H9 (cell line): ENCODE measurements around the gene MRPL44. TPM values are rescaled to one million over a fixed set of nuclear protein-coding genes. Genes with fewer than 3 reads are reported as not detected.

ENCODE experiments used
- DNase-seq: peaks from one replicate; pipeline ENCODE4 v3.0.0-alpha.2; 2017
- H2AFZ ChIP-seq: one replicate; pipeline ENCODE4 v1.6.1; 2013; ENCODE audit warnings: mild to moderate bottlenecking, low read length, control low read depth, moderate library complexity
- H2AK5ac ChIP-seq: 2 replicates; pipeline ENCODE4 v1.6.1; 2013; ENCODE audit warnings: low read length, control low read depth, mixed read lengths; ENCODE audit not compliant: insufficient read length
- H2BK120ac ChIP-seq: one replicate; pipeline ENCODE4 v1.6.1; 2013; ENCODE audit warnings: low read depth, mild to moderate bottlenecking, low read length, control low read depth, inconsistent platforms; ENCODE audit not compliant: poor library complexity, severe bottlenecking
- H2BK12ac ChIP-seq: 2 replicates; pipeline ENCODE4 v1.6.1; 2013; ENCODE audit warnings: low read length, control low read depth, mixed read lengths, low read depth; ENCODE audit not compliant: insufficient read length
- H2BK15ac ChIP-seq: 2 replicates; pipeline ENCODE4 v1.6.1; 2013; ENCODE audit warnings: low read depth, low read length, control low read depth
- H2BK20ac ChIP-seq: one replicate; pipeline ENCODE4 v1.6.1; 2013; ENCODE audit warnings: low read depth, mild to moderate bottlenecking, low read length, control low read depth, inconsistent platforms; ENCODE audit not compliant: poor library complexity, severe bottlenecking
- H2BK5ac ChIP-seq: 2 replicates; pipeline ENCODE4 v1.6.1; 2013; ENCODE audit warnings: low read length, control low read depth, mixed read lengths; ENCODE audit not compliant: insufficient read length
- H3K14ac ChIP-seq: 2 replicates; pipeline ENCODE4 v1.6.1; 2013; ENCODE audit warnings: low read length, control low read depth; ENCODE audit not compliant: insufficient read depth
- H3K18ac ChIP-seq: 2 replicates; pipeline ENCODE4 v1.6.1; 2013; ENCODE audit warnings: low read depth, mild to moderate bottlenecking, mixed read lengths, low read length, control low read depth; ENCODE audit not compliant: insufficient read length
- H3K23ac ChIP-seq: 2 replicates; pipeline ENCODE4 v1.6.1; 2013; ENCODE audit warnings: low read length, control low read depth, mixed read lengths, low read depth; ENCODE audit not compliant: insufficient read length
- H3K23me2 ChIP-seq: 2 replicates; pipeline ENCODE4 v1.6.1; 2013; ENCODE audit warnings: low read depth, mild to moderate bottlenecking, mixed read lengths, low read length, control low read depth; ENCODE audit not compliant: insufficient read length, poor library complexity, severe bottlenecking
- H3K27ac ChIP-seq: 2 replicates; pipeline ENCODE4 v1.5.1; 2013; ENCODE audit warnings: low read length, control low read depth, mixed read lengths, low read depth; ENCODE audit not compliant: insufficient read length
- H3K27me3 ChIP-seq: 2 replicates; pipeline ENCODE4 v1.6.1; 2013; ENCODE audit warnings: low read length, control low read depth, inconsistent platforms; ENCODE audit not compliant: insufficient read depth
- H3K4ac ChIP-seq: 2 replicates; pipeline ENCODE4 v1.6.1; 2013; ENCODE audit warnings: low read depth, mild to moderate bottlenecking, control low read depth, inconsistent platforms, low read length, moderate library complexity
- H3K4me1 ChIP-seq: 2 replicates; pipeline ENCODE4 v1.6.1; 2013; ENCODE audit warnings: low read length, control low read depth, inconsistent platforms; ENCODE audit not compliant: insufficient read depth
- H3K4me2 ChIP-seq: 2 replicates; pipeline ENCODE4 v1.6.1; 2013; ENCODE audit warnings: low read length, control low read depth, mixed read lengths; ENCODE audit not compliant: insufficient read length, insufficient read depth
- H3K56ac ChIP-seq: 2 replicates; pipeline ENCODE4 v1.6.1; 2013; ENCODE audit warnings: low read depth, mild to moderate bottlenecking, mixed read lengths, low read length, control low read depth; ENCODE audit not compliant: insufficient read length
- H3K79me1 ChIP-seq: 2 replicates; pipeline ENCODE4 v1.6.1; 2013; ENCODE audit warnings: low read depth, mild to moderate bottlenecking, moderate library complexity, low read length, control low read depth, inconsistent platforms; ENCODE audit not compliant: insufficient read depth, poor library complexity, severe bottlenecking
- H3K79me2 ChIP-seq: 2 replicates; pipeline ENCODE4 v1.6.1; 2013; ENCODE audit warnings: low read length, control low read depth, inconsistent platforms; ENCODE audit not compliant: insufficient read depth
- H3K9ac ChIP-seq: 2 replicates; pipeline ENCODE4 v1.6.1; 2013; ENCODE audit warnings: low read length, control low read depth, mixed read lengths; ENCODE audit not compliant: insufficient read length; ENCODE audit errors: extremely low read depth
- H3K9me3 ChIP-seq: one replicate; pipeline ENCODE4 v1.6.1; 2013; ENCODE audit warnings: low read depth, low read length, inconsistent platforms; ENCODE audit not compliant: control insufficient read depth
- H3T11ph ChIP-seq: one replicate; pipeline ENCODE4 v1.6.1; 2013; ENCODE audit warnings: mild to moderate bottlenecking, low read length, control low read depth, inconsistent platforms
- H4K20me1 ChIP-seq: one replicate; pipeline ENCODE4 v1.6.1; 2013; ENCODE audit not compliant: control insufficient read depth, insufficient read length, insufficient read depth
- H4K5ac ChIP-seq: 2 replicates; pipeline ENCODE4 v1.6.1; 2013; ENCODE audit warnings: low read depth, mild to moderate bottlenecking, mixed read lengths, low read length, control low read depth; ENCODE audit not compliant: insufficient read length
- H4K8ac ChIP-seq: replicated peaks from 2 replicates; pipeline ENCODE4 v1.6.1; 2013; ENCODE audit warnings: low read length, control low read depth, mixed read lengths, low read depth; ENCODE audit not compliant: insufficient read length
- H4K91ac ChIP-seq: 2 replicates; pipeline ENCODE4 v1.6.1; 2013; ENCODE audit warnings: low read depth, mild to moderate bottlenecking, moderate library complexity, mixed read lengths, low read length, control low read depth; ENCODE audit not compliant: insufficient read length
- H3K27ac Mint-ChIP-seq, 3 experiments: 2 replicates in 2 of 3; 3 replicates in 1 of 3; pipeline ENCODE4 v1.8.0; 2020 to 2021; ENCODE audit warnings: mixed read lengths in 3 of 3, mild to moderate bottlenecking in 1 of 3, moderate library complexity in 1 of 3
- H3K27me3 Mint-ChIP-seq: 2 replicates; pipeline ENCODE4 v1.8.0; 2021; ENCODE audit warnings: low read depth, mild to moderate bottlenecking, moderate library complexity, mixed read lengths
- H3K36me3 Mint-ChIP-seq, 3 experiments: 2 replicates in 2 of 3; 3 replicates in 1 of 3; pipeline ENCODE4 v1.8.0; 2020 to 2021; ENCODE audit warnings: low read depth in 3 of 3, mixed read lengths in 3 of 3; ENCODE audit not compliant: insufficient read depth in 1 of 3
- H3K4me1 Mint-ChIP-seq, 2 experiments: 2 replicates each; pipeline ENCODE4 v1.8.0; 2020; ENCODE audit warnings: mixed read lengths in 2 of 2
- H3K4me3 Mint-ChIP-seq, 2 experiments: 2 replicates in 1 of 2; 3 replicates in 1 of 2; pipeline ENCODE4 v1.8.0; 2020 to 2021; ENCODE audit warnings: mild to moderate bottlenecking in 2 of 2, mixed read lengths in 2 of 2, moderate library complexity in 1 of 2
- H3K9me3 Mint-ChIP-seq, 2 experiments: 2 replicates in 1 of 2; 3 replicates in 1 of 2; pipeline ENCODE4 v1.8.0; 2020; ENCODE audit warnings: mild to moderate bottlenecking in 2 of 2, mixed read lengths in 2 of 2, moderate library complexity in 1 of 2
- CTCF ChIP-seq: fragments of 200-600 bp; sonication (generic); conservative IDR thresholded peaks from 3 replicates; pipeline ENCODE4 v1.8.0; 2021; ENCODE audit warnings: antibody characterized with exemption, mild to moderate bottlenecking
- WGBS: extraction: QIAGEN DNeasy Blood & Tissue Kit; methylation state at CpG from one replicate; pipeline ENCODE4 v1.1.7; 2013; ENCODE audit warnings: missing lambda C conversion rate, low lambda C conversion rate, mixed read lengths; ENCODE audit not compliant: insufficient read length; ENCODE audit errors: extremely low coverage; 5-methylcytosine and 5-hydroxymethylcytosine counted together
- total RNA-seq: library from RNA; stranded (reverse); gene quantifications from 2 replicates; pipeline ENCODE4 v1.2.1, GENCODE V29; 2021

The MRPL44 gene
- total RNA-seq, 1 experiment from 2014 or later: 46.1 TPM

- H2AK5ac ChIP-seq: no peak overlapping the region
- no peaks in the 10 kb centered on the region for H3K79me2 ChIP-seq
- no peaks in the 10 kb centered on the region for H3K23me2 ChIP-seq
- H3K14ac ChIP-seq: no peak overlapping the region
- no peaks in the 10 kb centered on the region for H3K4me1 ChIP-seq
- H2BK120ac ChIP-seq: no peak overlapping the region
- no peak overlapping the region for H3K9ac ChIP-seq
- no peak overlapping the region for H2BK5ac ChIP-seq
- no peak overlapping the region for H3K4ac ChIP-seq
- no peak overlapping the region for H3K56ac ChIP-seq
- peak overlapping the region in 1 of 3 experiments; percentile 31; a peak in 2 of 7 replicates for H3K27ac Mint-ChIP-seq
- no peak overlapping the region for H2BK15ac ChIP-seq
- TF ChIP-seq CTCF: no peak
- no peak overlapping the region for H3K23ac ChIP-seq
- peaks cover 4 to 7% of the 10 kb centered on the region in 2 experiments; a peak in 3 of 4 replicates for H3K4me1 Mint-ChIP-seq
- H3T11ph ChIP-seq: no peak overlapping the region
- peaks cover 0 to 6% (median 0%) of the 10 kb centered on the region in 3 experiments; a peak in 4 of 7 replicates for H3K36me3 Mint-ChIP-seq
- no peak overlapping the region for H4K5ac ChIP-seq
- no peak overlapping the region for H3K18ac ChIP-seq
- no peak for DNase-seq
- H3K9me3 Mint-ChIP-seq: no peaks in the 10 kb centered on the region; a peak in 1 of 5 replicates
- H3K9me3 ChIP-seq: no peaks in the 10 kb centered on the region
- no peak overlapping the region for H2BK20ac ChIP-seq
- no peaks in the 10 kb centered on the region for H4K20me1 ChIP-seq
- no peak overlapping the region for H3K4me3 Mint-ChIP-seq
- H2AFZ ChIP-seq: no peak overlapping the region
- no peaks in the 10 kb centered on the region for H3K27me3 ChIP-seq
- H3K4me2 ChIP-seq: no peak overlapping the region
- H4K8ac ChIP-seq: no peak overlapping the region
- no peak overlapping the region for H2BK12ac ChIP-seq
- no peak overlapping the region for H3K27ac ChIP-seq
- H4K91ac ChIP-seq: no peak overlapping the region
- H3K79me1 ChIP-seq: no peaks in the 10 kb centered on the region
- no peaks in the 10 kb centered on the region for H3K27me3 Mint-ChIP-seq
- no CpG with 5 or more reads among the region's 4 CpGs for WGBS
Measured at GRCh38 chr2:223994562-223995162, 37.4 kb downstream of the MRPL44 start.
